ENCODE results near the gene PLCL1.

DNA sequence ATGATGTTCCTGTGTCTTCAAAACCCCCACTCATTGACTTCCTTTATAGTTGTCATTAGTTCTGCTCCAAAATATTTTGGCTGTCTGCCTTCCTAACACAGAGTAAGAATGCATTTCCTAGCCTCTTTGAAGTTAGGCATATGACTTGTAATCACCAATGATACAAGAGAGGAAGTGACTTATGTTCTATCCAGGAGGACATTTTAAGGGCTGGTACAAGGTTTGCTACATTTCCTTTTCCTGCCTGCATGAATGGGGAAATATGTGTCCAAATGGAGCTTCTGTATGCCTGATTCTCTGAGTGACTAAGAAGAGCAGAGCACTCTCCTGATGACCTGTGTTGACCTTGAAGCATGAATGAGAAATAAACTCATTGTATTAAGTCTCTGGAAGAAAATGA lies 115.1 kb downstream of the PLCL1 start:
- TF ChIP-seq CREB1 (CRISPR knock-in tag; IDR thresholded peaks at IDR 0.05) (no peak), CTCF (IDR thresholded peaks at IDR 0.05) (no peak), FOXP4 (CRISPR knock-in tag; IDR thresholded peaks at IDR 0.05) (no peak), ZNF263 (CRISPR knock-in tag; IDR thresholded peaks at IDR 0.05; ENCODE audit: low read depth) (no peak), JUN (CRISPR knock-in tag; IDR thresholded peaks at IDR 0.05) (no peak), RELA (CRISPR knock-in tag; IDR thresholded peaks at IDR 0.05; ENCODE audit: borderline replicate concordance) (no peak), ZNF121 (CRISPR knock-in tag; IDR thresholded peaks at IDR 0.05) (no peak), CREM (CRISPR knock-in tag; IDR thresholded peaks at IDR 0.05) (no peak), ZBTB21 (CRISPR knock-in tag; IDR thresholded peaks at IDR 0.05; ENCODE audit: borderline replicate concordance) (no peak)
- TF ChIP-seq, protein P1, sequence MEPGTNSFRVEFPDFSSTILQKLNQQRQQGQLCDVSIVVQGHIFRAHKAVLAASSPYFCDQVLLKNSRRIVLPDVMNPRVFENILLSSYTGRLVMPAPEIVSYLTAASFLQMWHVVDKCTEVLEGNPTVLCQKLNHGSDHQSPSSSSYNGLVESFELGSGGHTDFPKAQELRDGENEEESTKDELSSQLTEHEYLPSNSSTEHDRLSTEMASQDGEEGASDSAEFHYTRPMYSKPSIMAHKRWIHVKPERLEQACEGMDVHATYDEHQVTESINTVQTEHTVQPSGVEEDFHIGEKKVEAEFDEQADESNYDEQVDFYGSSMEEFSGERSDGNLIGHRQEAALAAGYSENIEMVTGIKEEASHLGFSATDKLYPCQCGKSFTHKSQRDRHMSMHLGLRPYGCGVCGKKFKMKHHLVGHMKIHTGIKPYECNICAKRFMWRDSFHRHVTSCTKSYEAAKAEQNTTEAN (CRISPR knock-in tag; IDR thresholded peaks at IDR 0.05): no peak
- TF ChIP-seq, protein P2, sequence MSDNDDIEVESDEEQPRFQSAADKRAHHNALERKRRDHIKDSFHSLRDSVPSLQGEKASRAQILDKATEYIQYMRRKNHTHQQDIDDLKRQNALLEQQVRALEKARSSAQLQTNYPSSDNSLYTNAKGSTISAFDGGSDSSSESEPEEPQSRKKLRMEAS (CRISPR knock-in tag; IDR thresholded peaks at IDR 0.05): no peak
- TF ChIP-seq, protein P3, sequence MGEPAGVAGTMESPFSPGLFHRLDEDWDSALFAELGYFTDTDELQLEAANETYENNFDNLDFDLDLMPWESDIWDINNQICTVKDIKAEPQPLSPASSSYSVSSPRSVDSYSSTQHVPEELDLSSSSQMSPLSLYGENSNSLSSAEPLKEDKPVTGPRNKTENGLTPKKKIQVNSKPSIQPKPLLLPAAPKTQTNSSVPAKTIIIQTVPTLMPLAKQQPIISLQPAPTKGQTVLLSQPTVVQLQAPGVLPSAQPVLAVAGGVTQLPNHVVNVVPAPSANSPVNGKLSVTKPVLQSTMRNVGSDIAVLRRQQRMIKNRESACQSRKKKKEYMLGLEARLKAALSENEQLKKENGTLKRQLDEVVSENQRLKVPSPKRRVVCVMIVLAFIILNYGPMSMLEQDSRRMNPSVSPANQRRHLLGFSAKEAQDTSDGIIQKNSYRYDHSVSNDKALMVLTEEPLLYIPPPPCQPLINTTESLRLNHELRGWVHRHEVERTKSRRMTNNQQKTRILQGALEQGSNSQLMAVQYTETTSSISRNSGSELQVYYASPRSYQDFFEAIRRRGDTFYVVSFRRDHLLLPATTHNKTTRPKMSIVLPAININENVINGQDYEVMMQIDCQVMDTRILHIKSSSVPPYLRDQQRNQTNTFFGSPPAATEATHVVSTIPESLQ (CRISPR knock-in tag; IDR thresholded peaks at IDR 0.05): no peak
- TF ChIP-seq, protein P4, sequence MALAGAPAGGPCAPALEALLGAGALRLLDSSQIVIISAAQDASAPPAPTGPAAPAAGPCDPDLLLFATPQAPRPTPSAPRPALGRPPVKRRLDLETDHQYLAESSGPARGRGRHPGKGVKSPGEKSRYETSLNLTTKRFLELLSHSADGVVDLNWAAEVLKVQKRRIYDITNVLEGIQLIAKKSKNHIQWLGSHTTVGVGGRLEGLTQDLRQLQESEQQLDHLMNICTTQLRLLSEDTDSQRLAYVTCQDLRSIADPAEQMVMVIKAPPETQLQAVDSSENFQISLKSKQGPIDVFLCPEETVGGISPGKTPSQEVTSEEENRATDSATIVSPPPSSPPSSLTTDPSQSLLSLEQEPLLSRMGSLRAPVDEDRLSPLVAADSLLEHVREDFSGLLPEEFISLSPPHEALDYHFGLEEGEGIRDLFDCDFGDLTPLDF (CRISPR knock-in tag; IDR thresholded peaks at IDR 0.05): no peak
- TF ChIP-seq, protein P5, sequence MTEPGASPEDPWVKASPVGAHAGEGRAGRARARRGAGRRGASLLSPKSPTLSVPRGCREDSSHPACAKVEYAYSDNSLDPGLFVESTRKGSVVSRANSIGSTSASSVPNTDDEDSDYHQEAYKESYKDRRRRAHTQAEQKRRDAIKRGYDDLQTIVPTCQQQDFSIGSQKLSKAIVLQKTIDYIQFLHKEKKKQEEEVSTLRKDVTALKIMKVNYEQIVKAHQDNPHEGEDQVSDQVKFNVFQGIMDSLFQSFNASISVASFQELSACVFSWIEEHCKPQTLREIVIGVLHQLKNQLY (CRISPR knock-in tag; IDR thresholded peaks at IDR 0.05): no peak

Data from WTC11 (cell line).